GM21619 (cell line): ENCODE measurements around the gene ANKZF1.

Experiments
- ATAC-seq: cut with Tn5 transposase; IDR thresholded peaks from one replicate; pipeline ENCODE4 v1.9.1; 2021; ENCODE audit not compliant: unreplicated experiment

ANKZF1 gene

DNA sequence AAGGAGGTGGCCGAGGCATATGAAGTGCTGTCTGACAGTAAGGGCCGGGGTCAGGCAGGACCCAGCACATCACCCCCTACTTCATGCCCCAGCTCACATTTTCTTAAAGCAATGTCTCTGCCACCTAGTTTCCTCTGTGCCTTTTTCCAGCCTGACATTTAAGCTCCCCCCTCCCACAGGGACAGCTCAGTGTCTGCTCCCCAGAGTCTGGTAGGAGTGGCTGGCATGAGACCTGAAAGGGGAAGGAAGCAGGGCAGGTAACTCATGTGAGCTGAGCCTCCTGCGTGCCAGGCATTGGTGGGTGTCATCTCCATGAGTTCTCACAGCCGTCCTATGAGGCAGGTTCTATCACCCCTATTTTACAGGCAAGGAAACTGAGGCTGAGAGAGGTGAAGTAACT is 51.0 kb downstream of the ANKZF1 start:
- ATAC-seq: no peak

DNA sequence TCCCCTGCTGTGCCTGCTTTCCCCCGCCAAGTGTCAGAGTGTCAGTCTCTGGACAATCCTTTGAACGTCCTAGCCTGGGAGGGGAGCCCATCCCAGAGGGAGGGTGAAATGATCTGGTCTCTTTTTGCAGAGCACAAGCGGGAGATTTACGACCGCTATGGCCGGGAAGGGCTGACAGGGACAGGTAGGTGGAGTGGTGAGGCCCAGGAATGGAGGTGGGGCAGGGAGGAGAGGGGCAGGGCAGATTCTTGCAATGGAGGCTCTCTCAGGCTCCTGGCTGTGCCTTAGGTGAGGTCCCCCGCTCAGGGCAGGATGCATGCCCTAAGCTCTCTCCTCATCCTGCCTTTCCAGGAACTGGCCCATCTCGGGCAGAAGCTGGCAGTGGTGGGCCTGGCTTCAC is 52.0 kb downstream of the ANKZF1 start:
- ATAC-seq: no peak

DNA sequence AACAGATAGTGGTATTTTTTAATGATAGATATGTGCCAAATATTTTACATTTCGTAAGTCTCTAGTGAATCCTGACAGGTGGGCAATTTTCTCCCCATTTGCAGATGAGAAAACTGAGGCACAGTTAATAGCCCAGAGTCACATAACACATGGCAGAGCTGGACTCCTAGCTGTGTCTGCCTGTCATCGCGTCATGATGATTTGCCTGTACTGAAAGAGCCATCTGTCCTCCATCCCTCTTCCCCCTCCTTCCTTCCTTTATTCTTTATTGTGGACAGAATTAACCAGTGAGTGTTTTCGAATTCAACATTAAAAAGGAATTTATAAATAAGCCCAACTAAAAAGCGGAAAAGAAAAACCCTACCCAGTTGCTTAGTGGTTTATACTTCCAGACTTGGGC is 52.8 kb downstream of the ANKZF1 start:
- no peak for ATAC-seq

DNA sequence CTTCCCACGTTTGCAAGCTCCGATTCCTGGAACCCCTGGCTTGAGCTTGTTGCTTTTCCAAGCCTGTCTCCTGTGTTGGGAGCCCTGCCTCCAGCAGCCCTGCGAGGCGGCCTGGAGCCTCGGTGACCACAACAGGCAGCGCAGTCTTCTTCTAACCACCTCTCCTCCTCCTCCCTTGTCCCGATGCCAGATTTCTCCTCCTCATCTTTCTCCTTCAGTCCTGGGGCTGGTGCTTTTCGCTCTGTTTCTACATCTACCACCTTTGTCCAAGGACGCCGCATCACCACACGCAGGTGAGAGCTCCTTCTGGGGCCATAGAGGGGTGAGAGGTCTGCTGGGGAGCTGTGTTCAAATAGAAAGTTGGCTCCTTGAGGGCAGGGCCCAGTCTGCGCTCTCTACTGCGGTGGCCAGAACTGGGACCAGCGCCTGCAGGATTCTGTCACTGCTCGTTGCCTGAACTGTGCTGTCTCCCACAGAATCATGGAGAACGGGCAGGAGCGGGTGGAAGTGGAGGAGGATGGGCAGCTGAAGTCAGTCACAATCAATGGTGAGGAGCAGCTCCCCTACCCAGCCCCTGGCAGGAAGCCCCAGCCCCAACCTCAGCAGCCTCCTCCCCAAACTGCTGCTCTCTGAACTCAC is 53.5 kb downstream of the ANKZF1 start:
- ATAC-seq: no peak

DNA sequence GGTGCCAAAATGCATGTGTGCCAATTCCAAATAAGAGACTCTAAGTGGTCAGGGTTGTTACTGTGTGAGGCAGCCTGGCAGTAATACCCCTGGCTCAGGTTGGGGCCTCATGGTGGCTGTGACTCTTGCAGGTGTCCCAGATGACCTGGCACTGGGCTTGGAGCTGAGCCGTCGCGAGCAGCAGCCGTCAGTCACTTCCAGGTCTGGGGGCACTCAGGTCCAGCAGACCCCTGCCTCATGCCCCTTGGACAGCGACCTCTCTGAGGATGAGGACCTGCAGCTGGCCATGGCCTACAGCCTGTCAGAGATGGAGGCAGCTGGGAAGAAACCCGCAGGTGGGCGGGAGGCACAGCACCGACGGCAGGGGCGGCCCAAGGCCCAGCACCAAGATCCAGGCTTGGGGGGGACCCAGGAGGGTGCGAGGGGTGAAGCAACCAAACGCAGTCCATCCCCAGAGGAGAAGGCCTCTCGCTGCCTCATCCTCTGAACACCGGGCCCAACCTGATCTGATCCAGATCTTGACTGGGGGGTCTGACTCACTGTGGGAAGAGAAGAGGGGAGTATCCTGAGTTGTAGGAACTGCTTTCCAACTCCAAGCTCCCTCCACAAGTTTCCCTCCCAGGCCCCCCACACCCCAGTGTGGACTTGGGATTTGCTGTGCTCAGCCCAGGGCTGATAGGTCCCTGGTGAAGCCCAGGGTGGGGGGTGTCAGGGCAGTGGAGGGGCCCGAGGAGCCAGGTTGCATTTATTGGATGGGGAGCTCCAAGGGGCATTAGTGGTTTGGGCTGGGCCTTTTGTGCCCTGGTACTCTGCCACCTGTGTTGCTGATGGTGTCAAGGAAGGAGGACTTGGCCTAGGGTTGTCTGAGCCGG is 55.1 kb downstream of the ANKZF1 start:
- no peak for ATAC-seq

DNA sequence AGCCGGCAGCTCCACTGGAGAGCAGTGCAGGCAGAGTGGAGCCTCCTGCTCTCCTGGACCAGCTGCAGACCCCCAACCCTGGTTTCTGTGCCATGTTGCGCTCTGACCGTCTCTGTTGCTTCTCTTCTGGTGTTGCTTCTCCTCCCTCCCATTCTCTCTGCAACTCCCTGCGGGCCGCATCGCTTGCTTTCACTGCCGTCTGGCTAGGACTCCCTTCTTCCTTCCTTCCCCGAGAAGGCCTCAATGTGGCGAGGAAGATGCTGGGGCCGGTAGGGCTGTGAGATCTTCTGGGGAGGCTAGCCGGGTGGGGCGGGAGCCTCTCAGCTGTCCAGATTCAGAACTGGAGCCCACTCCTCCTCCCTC is 55.7 kb downstream of the ANKZF1 start:
- ATAC-seq: no peak

DNA sequence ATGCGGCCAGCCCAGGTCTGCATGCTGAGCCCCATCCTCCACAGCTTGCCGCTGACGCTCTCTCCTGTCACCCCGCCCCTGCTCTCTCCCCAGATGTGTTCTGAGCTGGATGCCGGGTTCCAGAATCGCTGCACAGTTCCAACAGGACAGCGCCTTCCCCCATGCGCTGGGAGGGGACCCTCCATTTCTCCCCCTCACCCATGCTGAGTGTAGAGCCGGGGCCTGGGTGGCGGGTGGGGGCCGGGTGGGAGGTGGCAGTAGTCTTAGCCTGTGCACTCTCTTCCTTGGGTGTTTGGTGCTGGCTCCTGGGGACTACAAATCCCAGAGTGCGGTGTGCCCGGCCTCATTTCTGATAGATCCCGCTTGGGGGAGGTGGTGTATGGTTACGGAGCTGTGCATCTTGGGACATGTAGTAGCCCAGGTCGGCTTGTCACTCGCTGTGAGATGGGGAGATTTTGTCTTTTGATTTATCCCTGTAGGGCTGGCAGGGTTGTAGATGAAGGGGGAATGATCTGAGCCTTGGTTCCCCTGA is 56.4 kb downstream of the ANKZF1 start:
- ATAC-seq: no peak
